H9 (cell line): ENCODE measurements around the gene HS6ST2. TPM values are rescaled to one million over a fixed set of nuclear protein-coding genes. Genes with fewer than 3 reads are reported as not detected.

ENCODE experiments used
- DNase-seq: peaks from one replicate; pipeline ENCODE4 v3.0.0-alpha.2; 2017
- H2AFZ ChIP-seq: one replicate; pipeline ENCODE4 v1.6.1; 2013; ENCODE audit warnings: mild to moderate bottlenecking, low read length, control low read depth, moderate library complexity
- H2AK5ac ChIP-seq: 2 replicates; pipeline ENCODE4 v1.6.1; 2013; ENCODE audit warnings: low read length, control low read depth, mixed read lengths; ENCODE audit not compliant: insufficient read length
- H2BK120ac ChIP-seq: one replicate; pipeline ENCODE4 v1.6.1; 2013; ENCODE audit warnings: low read depth, mild to moderate bottlenecking, low read length, control low read depth, inconsistent platforms; ENCODE audit not compliant: poor library complexity, severe bottlenecking
- H2BK12ac ChIP-seq: 2 replicates; pipeline ENCODE4 v1.6.1; 2013; ENCODE audit warnings: low read length, control low read depth, mixed read lengths, low read depth; ENCODE audit not compliant: insufficient read length
- H2BK15ac ChIP-seq: 2 replicates; pipeline ENCODE4 v1.6.1; 2013; ENCODE audit warnings: low read depth, low read length, control low read depth
- H2BK20ac ChIP-seq: one replicate; pipeline ENCODE4 v1.6.1; 2013; ENCODE audit warnings: low read depth, mild to moderate bottlenecking, low read length, control low read depth, inconsistent platforms; ENCODE audit not compliant: poor library complexity, severe bottlenecking
- H2BK5ac ChIP-seq: 2 replicates; pipeline ENCODE4 v1.6.1; 2013; ENCODE audit warnings: low read length, control low read depth, mixed read lengths; ENCODE audit not compliant: insufficient read length
- H3K14ac ChIP-seq: 2 replicates; pipeline ENCODE4 v1.6.1; 2013; ENCODE audit warnings: low read length, control low read depth; ENCODE audit not compliant: insufficient read depth
- H3K18ac ChIP-seq: 2 replicates; pipeline ENCODE4 v1.6.1; 2013; ENCODE audit warnings: low read depth, mild to moderate bottlenecking, mixed read lengths, low read length, control low read depth; ENCODE audit not compliant: insufficient read length
- H3K23ac ChIP-seq: 2 replicates; pipeline ENCODE4 v1.6.1; 2013; ENCODE audit warnings: low read length, control low read depth, mixed read lengths, low read depth; ENCODE audit not compliant: insufficient read length
- H3K23me2 ChIP-seq: 2 replicates; pipeline ENCODE4 v1.6.1; 2013; ENCODE audit warnings: low read depth, mild to moderate bottlenecking, mixed read lengths, low read length, control low read depth; ENCODE audit not compliant: insufficient read length, poor library complexity, severe bottlenecking
- H3K27ac ChIP-seq: 2 replicates; pipeline ENCODE4 v1.5.1; 2013; ENCODE audit warnings: low read length, control low read depth, mixed read lengths, low read depth; ENCODE audit not compliant: insufficient read length
- H3K27me3 ChIP-seq: 2 replicates; pipeline ENCODE4 v1.6.1; 2013; ENCODE audit warnings: low read length, control low read depth, inconsistent platforms; ENCODE audit not compliant: insufficient read depth
- H3K4ac ChIP-seq: 2 replicates; pipeline ENCODE4 v1.6.1; 2013; ENCODE audit warnings: low read depth, mild to moderate bottlenecking, control low read depth, inconsistent platforms, low read length, moderate library complexity
- H3K4me1 ChIP-seq: 2 replicates; pipeline ENCODE4 v1.6.1; 2013; ENCODE audit warnings: low read length, control low read depth, inconsistent platforms; ENCODE audit not compliant: insufficient read depth
- H3K4me2 ChIP-seq: 2 replicates; pipeline ENCODE4 v1.6.1; 2013; ENCODE audit warnings: low read length, control low read depth, mixed read lengths; ENCODE audit not compliant: insufficient read length, insufficient read depth
- H3K56ac ChIP-seq: 2 replicates; pipeline ENCODE4 v1.6.1; 2013; ENCODE audit warnings: low read depth, mild to moderate bottlenecking, mixed read lengths, low read length, control low read depth; ENCODE audit not compliant: insufficient read length
- H3K79me1 ChIP-seq: 2 replicates; pipeline ENCODE4 v1.6.1; 2013; ENCODE audit warnings: low read depth, mild to moderate bottlenecking, moderate library complexity, low read length, control low read depth, inconsistent platforms; ENCODE audit not compliant: insufficient read depth, poor library complexity, severe bottlenecking
- H3K79me2 ChIP-seq: 2 replicates; pipeline ENCODE4 v1.6.1; 2013; ENCODE audit warnings: low read length, control low read depth, inconsistent platforms; ENCODE audit not compliant: insufficient read depth
- H3K9ac ChIP-seq: 2 replicates; pipeline ENCODE4 v1.6.1; 2013; ENCODE audit warnings: low read length, control low read depth, mixed read lengths; ENCODE audit not compliant: insufficient read length; ENCODE audit errors: extremely low read depth
- H3K9me3 ChIP-seq: one replicate; pipeline ENCODE4 v1.6.1; 2013; ENCODE audit warnings: low read depth, low read length, inconsistent platforms; ENCODE audit not compliant: control insufficient read depth
- H3T11ph ChIP-seq: one replicate; pipeline ENCODE4 v1.6.1; 2013; ENCODE audit warnings: mild to moderate bottlenecking, low read length, control low read depth, inconsistent platforms
- H4K20me1 ChIP-seq: one replicate; pipeline ENCODE4 v1.6.1; 2013; ENCODE audit not compliant: control insufficient read depth, insufficient read length, insufficient read depth
- H4K5ac ChIP-seq: 2 replicates; pipeline ENCODE4 v1.6.1; 2013; ENCODE audit warnings: low read depth, mild to moderate bottlenecking, mixed read lengths, low read length, control low read depth; ENCODE audit not compliant: insufficient read length
- H4K8ac ChIP-seq: replicated peaks from 2 replicates; pipeline ENCODE4 v1.6.1; 2013; ENCODE audit warnings: low read length, control low read depth, mixed read lengths, low read depth; ENCODE audit not compliant: insufficient read length
- H4K91ac ChIP-seq: 2 replicates; pipeline ENCODE4 v1.6.1; 2013; ENCODE audit warnings: low read depth, mild to moderate bottlenecking, moderate library complexity, mixed read lengths, low read length, control low read depth; ENCODE audit not compliant: insufficient read length
- H3K27ac Mint-ChIP-seq, 3 experiments: 2 replicates in 2 of 3; 3 replicates in 1 of 3; pipeline ENCODE4 v1.8.0; 2020 to 2021; ENCODE audit warnings: mixed read lengths in 3 of 3, mild to moderate bottlenecking in 1 of 3, moderate library complexity in 1 of 3
- H3K27me3 Mint-ChIP-seq: 2 replicates; pipeline ENCODE4 v1.8.0; 2021; ENCODE audit warnings: low read depth, mild to moderate bottlenecking, moderate library complexity, mixed read lengths
- H3K36me3 Mint-ChIP-seq, 3 experiments: 2 replicates in 2 of 3; 3 replicates in 1 of 3; pipeline ENCODE4 v1.8.0; 2020 to 2021; ENCODE audit warnings: low read depth in 3 of 3, mixed read lengths in 3 of 3; ENCODE audit not compliant: insufficient read depth in 1 of 3
- H3K4me1 Mint-ChIP-seq, 2 experiments: 2 replicates each; pipeline ENCODE4 v1.8.0; 2020; ENCODE audit warnings: mixed read lengths in 2 of 2
- H3K4me3 Mint-ChIP-seq, 2 experiments: 2 replicates in 1 of 2; 3 replicates in 1 of 2; pipeline ENCODE4 v1.8.0; 2020 to 2021; ENCODE audit warnings: mild to moderate bottlenecking in 2 of 2, mixed read lengths in 2 of 2, moderate library complexity in 1 of 2
- H3K9me3 Mint-ChIP-seq, 2 experiments: 2 replicates in 1 of 2; 3 replicates in 1 of 2; pipeline ENCODE4 v1.8.0; 2020; ENCODE audit warnings: mild to moderate bottlenecking in 2 of 2, mixed read lengths in 2 of 2, moderate library complexity in 1 of 2
- CTCF ChIP-seq: fragments of 200-600 bp; sonication (generic); conservative IDR thresholded peaks from 3 replicates; pipeline ENCODE4 v1.8.0; 2021; ENCODE audit warnings: antibody characterized with exemption, mild to moderate bottlenecking
- WGBS: extraction: QIAGEN DNeasy Blood & Tissue Kit; methylation state at CpG from one replicate; pipeline ENCODE4 v1.1.7; 2013; ENCODE audit warnings: missing lambda C conversion rate, low lambda C conversion rate, mixed read lengths; ENCODE audit not compliant: insufficient read length; ENCODE audit errors: extremely low coverage; 5-methylcytosine and 5-hydroxymethylcytosine counted together
- total RNA-seq: library from RNA; stranded (reverse); gene quantifications from 2 replicates; pipeline ENCODE4 v1.2.1, GENCODE V29; 2021

HS6ST2 gene
- total RNA-seq, 1 experiment from 2014 or later, result 4.8 TPM

- no peak overlapping the region for H4K8ac ChIP-seq
- DNase-seq, result no peak
Measured at GRCh38 chrX:132834741-132835140, 123.7 kb downstream of the HS6ST2 start.

More at GRCh38 chrX:132834741-132835140, 123.7 kb downstream of the HS6ST2 start:
- no peak overlapping the region for H2BK20ac ChIP-seq
- Mint-ChIP-seq H3K27ac (no peak overlapping the region), H3K9me3 (no peaks in the 10 kb centered on the region), H3K27me3 (no peaks in the 10 kb centered on the region), H3K4me3 (no peak overlapping the region), H3K36me3 (no peaks in the 10 kb centered on the region), H3K4me1 (peaks cover 26 to 37% of the 10 kb centered on the region in 2 experiments)
- H3K56ac ChIP-seq, result no peak overlapping the region
- H3K79me2 ChIP-seq, result no peaks in the 10 kb centered on the region
- H3T11ph ChIP-seq, result no peak overlapping the region
- H3K14ac ChIP-seq, result no peak overlapping the region
- H4K91ac ChIP-seq, result no peak overlapping the region
- no peak overlapping the region for H4K5ac ChIP-seq
- no peak overlapping the region for H3K9ac ChIP-seq
- H3K23me2 ChIP-seq, result no peaks in the 10 kb centered on the region
- no peaks in the 10 kb centered on the region for H3K27me3 ChIP-seq
- H2BK12ac ChIP-seq, result no peak overlapping the region
- H3K4me1 ChIP-seq, result no peaks in the 10 kb centered on the region; the same call in none of the 2 replicates
- no peak overlapping the region for H2BK120ac ChIP-seq
- H2AFZ ChIP-seq, result no peak overlapping the region
- H3K9me3 ChIP-seq, result no peaks in the 10 kb centered on the region
- no peak overlapping the region for H2AK5ac ChIP-seq
- no peaks in the 10 kb centered on the region for H3K79me1 ChIP-seq
- H3K4ac ChIP-seq, result no peak overlapping the region
- no CpG with 5 or more reads among the region's 1 CpG for WGBS
- no peak overlapping the region for H3K18ac ChIP-seq
- TF ChIP-seq CTCF, result no peak
- H2BK5ac ChIP-seq, result no peak overlapping the region
- no peak overlapping the region for H3K27ac ChIP-seq
- no peak overlapping the region for H3K4me2 ChIP-seq
- no peaks in the 10 kb centered on the region for H4K20me1 ChIP-seq
- no peak overlapping the region for H2BK15ac ChIP-seq
- no peak overlapping the region for H3K23ac ChIP-seq
